ENCODE measurements around the gene CYFIP2.

CYFIP2 gene

GRCh38 chr5:157362012-157362411, 96.1 kb downstream of the CYFIP2 start:
- peaks cover 3% of the 10 kb centered on the region for H3K4me1 ChIP-seq (ENCODE audit: control insufficient read depth, insufficient read depth, low read length)
- no peak overlapping the region for H3K9ac ChIP-seq (ENCODE audit: low read length in 2 of 2)
- H3K27ac ChIP-seq (ENCODE audit: low read length): no peak overlapping the region
- peaks cover 0 to 7% of the 10 kb centered on the region in 2 donors for H3K36me3 ChIP-seq (ENCODE audit: control insufficient read depth in 2 of 2, insufficient read depth in 2 of 2, low read length in 2 of 2)
- H3K4me3 ChIP-seq (ENCODE audit: low read length in 2 of 2): no peak overlapping the region
- no peaks in the 10 kb centered on the region for H3K27me3 ChIP-seq (ENCODE audit: control insufficient read depth in 1 of 2, insufficient read depth in 2 of 2, low read length in 2 of 2)
- H3K9me3 ChIP-seq (ENCODE audit: control insufficient read depth in 2 of 2, low read length in 2 of 2): no peaks in the 10 kb centered on the region

GRCh38 chr5:157362502-157362901, 96.6 kb downstream of the CYFIP2 start:
- Histone ChIP-seq H3K4me3 (ENCODE audit: low read length in 2 of 2) (no peak overlapping the region), H3K9ac (ENCODE audit: low read length in 2 of 2) (no peak overlapping the region), H3K27me3 (ENCODE audit: control insufficient read depth in 1 of 2, insufficient read depth in 2 of 2, low read length in 2 of 2) (no peaks in the 10 kb centered on the region), H3K36me3 (ENCODE audit: control insufficient read depth in 2 of 2, insufficient read depth in 2 of 2, low read length in 2 of 2) (peaks cover 0 to 7% of the 10 kb centered on the region in 2 donors), H3K27ac (ENCODE audit: low read length) (peak overlapping the region; percentile 11), H3K9me3 (ENCODE audit: control insufficient read depth in 2 of 2, low read length in 2 of 2) (no peaks in the 10 kb centered on the region), H3K4me1 (ENCODE audit: control insufficient read depth, insufficient read depth, low read length) (peaks cover 3% of the 10 kb centered on the region)

- H3K27ac ChIP-seq (ENCODE audit: low read length): peak overlapping the region; percentile 11
- no peaks in the 10 kb centered on the region for H3K9me3 ChIP-seq (ENCODE audit: control insufficient read depth in 2 of 2, low read length in 2 of 2)
- H3K9ac ChIP-seq (ENCODE audit: low read length in 2 of 2): no peak overlapping the region
- no peaks in the 10 kb centered on the region for H3K27me3 ChIP-seq (ENCODE audit: control insufficient read depth in 1 of 2, insufficient read depth in 2 of 2, low read length in 2 of 2)
- no peak overlapping the region for H3K4me3 ChIP-seq (ENCODE audit: low read length in 2 of 2)
- peaks cover 3% of the 10 kb centered on the region for H3K4me1 ChIP-seq (ENCODE audit: control insufficient read depth, insufficient read depth, low read length)
- H3K36me3 ChIP-seq (ENCODE audit: control insufficient read depth in 2 of 2, insufficient read depth in 2 of 2, low read length in 2 of 2): peaks cover 0 to 7% of the 10 kb centered on the region in 2 donors
Observed at GRCh38 chr5:157362982-157363381, 97.1 kb downstream of the CYFIP2 start.

GRCh38 chr5:157365732-157366131, 99.8 kb downstream of the CYFIP2 start:
- Histone ChIP-seq H3K4me3 (ENCODE audit: low read length in 2 of 2) (no peak overlapping the region), H3K36me3 (ENCODE audit: control insufficient read depth in 2 of 2, insufficient read depth in 2 of 2, low read length in 2 of 2) (peaks cover 0 to 2% of the 10 kb centered on the region in 2 donors), H3K9me3 (ENCODE audit: control insufficient read depth in 2 of 2, low read length in 2 of 2) (no peaks in the 10 kb centered on the region), H3K27ac (ENCODE audit: low read length) (peak overlapping the region; percentile 81), H3K27me3 (ENCODE audit: control insufficient read depth in 1 of 2, insufficient read depth in 2 of 2, low read length in 2 of 2) (no peaks in the 10 kb centered on the region), H3K4me1 (ENCODE audit: control insufficient read depth, insufficient read depth, low read length) (peaks cover 5% of the 10 kb centered on the region), H3K9ac (ENCODE audit: low read length in 2 of 2) (no peak overlapping the region)

GRCh38 chr5:157366741-157367674, 101.1 kb downstream of the CYFIP2 start:
- H3K27ac ChIP-seq (ENCODE audit: low read length): peak overlapping the region; percentile 81

GRCh38 chr5:157369507-157369906, 103.6 kb downstream of the CYFIP2 start:
- H3K4me3 ChIP-seq (ENCODE audit: low read length in 2 of 2): no peak overlapping the region
- H3K27ac ChIP-seq (ENCODE audit: low read length): peak overlapping the region; percentile 92
- no peaks in the 10 kb centered on the region for H3K9me3 ChIP-seq (ENCODE audit: control insufficient read depth in 2 of 2, low read length in 2 of 2)
- H3K4me1 ChIP-seq (ENCODE audit: control insufficient read depth, insufficient read depth, low read length): peaks cover 9% of the 10 kb centered on the region
- H3K9ac ChIP-seq (ENCODE audit: low read length in 2 of 2): no peak overlapping the region
- H3K36me3 ChIP-seq (ENCODE audit: control insufficient read depth in 2 of 2, insufficient read depth in 2 of 2, low read length in 2 of 2): no peaks in the 10 kb centered on the region
- no peaks in the 10 kb centered on the region for H3K27me3 ChIP-seq (ENCODE audit: control insufficient read depth in 1 of 2, insufficient read depth in 2 of 2, low read length in 2 of 2)

More at GRCh38 chr5:157366741-157367674, 101.1 kb downstream of the CYFIP2 start:
- H3K4me3 ChIP-seq (ENCODE audit: low read length in 2 of 2): no peak overlapping the region
- H3K4me1 ChIP-seq (ENCODE audit: control insufficient read depth, insufficient read depth, low read length): peaks cover 9% of the 10 kb centered on the region
- no peaks in the 10 kb centered on the region for H3K27me3 ChIP-seq (ENCODE audit: control insufficient read depth in 1 of 2, insufficient read depth in 2 of 2, low read length in 2 of 2)
- H3K9me3 ChIP-seq (ENCODE audit: control insufficient read depth in 2 of 2, low read length in 2 of 2): no peaks in the 10 kb centered on the region
- H3K9ac ChIP-seq (ENCODE audit: low read length in 2 of 2): peak overlapping the region; percentile 7 to 64
- H3K36me3 ChIP-seq (ENCODE audit: control insufficient read depth in 2 of 2, insufficient read depth in 2 of 2, low read length in 2 of 2): no peaks in the 10 kb centered on the region

- H3K27me3 ChIP-seq (ENCODE audit: control insufficient read depth in 1 of 2, insufficient read depth in 2 of 2, low read length in 2 of 2): no peaks in the 10 kb centered on the region
- no peaks in the 10 kb centered on the region for H3K9me3 ChIP-seq (ENCODE audit: control insufficient read depth in 2 of 2, low read length in 2 of 2)
- H3K9ac ChIP-seq (ENCODE audit: low read length in 2 of 2): peak overlapping the region; percentile 58 to 75
- no peaks in the 10 kb centered on the region for H3K36me3 ChIP-seq (ENCODE audit: control insufficient read depth in 2 of 2, insufficient read depth in 2 of 2, low read length in 2 of 2)
- peak overlapping the region in 1 of 2 donors; percentile 36 for H3K4me3 ChIP-seq (ENCODE audit: low read length in 2 of 2)
- H3K4me1 ChIP-seq (ENCODE audit: control insufficient read depth, insufficient read depth, low read length): peaks cover 9% of the 10 kb centered on the region
- peak overlapping the region; percentile 92 for H3K27ac ChIP-seq (ENCODE audit: low read length)
Observed at GRCh38 chr5:157370967-157371366, 105.0 kb downstream of the CYFIP2 start.

- peak overlapping the region; percentile 92 for H3K27ac ChIP-seq (ENCODE audit: low read length)
- no peaks in the 10 kb centered on the region for H3K36me3 ChIP-seq (ENCODE audit: control insufficient read depth in 2 of 2, insufficient read depth in 2 of 2, low read length in 2 of 2)
Observed at GRCh38 chr5:157371655-157372471, 105.9 kb downstream of the CYFIP2 start.

GRCh38 chr5:157372472-157372822, 106.5 kb downstream of the CYFIP2 start:
- peak overlapping the region; percentile 66 for H3K27ac ChIP-seq (ENCODE audit: low read length)
- H3K9ac ChIP-seq (ENCODE audit: low read length in 2 of 2): no peak overlapping the region
- H3K27me3 ChIP-seq (ENCODE audit: control insufficient read depth in 1 of 2, insufficient read depth in 2 of 2, low read length in 2 of 2): no peaks in the 10 kb centered on the region
- peaks cover 9% of the 10 kb centered on the region for H3K4me1 ChIP-seq (ENCODE audit: control insufficient read depth, insufficient read depth, low read length)
- H3K9me3 ChIP-seq (ENCODE audit: control insufficient read depth in 2 of 2, low read length in 2 of 2): no peaks in the 10 kb centered on the region
- H3K36me3 ChIP-seq (ENCODE audit: control insufficient read depth in 2 of 2, insufficient read depth in 2 of 2, low read length in 2 of 2): peaks cover 0 to 2% of the 10 kb centered on the region in 2 donors
- H3K4me3 ChIP-seq (ENCODE audit: low read length in 2 of 2): no peak overlapping the region

More at GRCh38 chr5:157371655-157372471, 105.9 kb downstream of the CYFIP2 start:
- Histone ChIP-seq H3K9ac (ENCODE audit: low read length in 2 of 2) (peak overlapping the region; percentile 47 to 54), H3K27me3 (ENCODE audit: control insufficient read depth in 1 of 2, insufficient read depth in 2 of 2, low read length in 2 of 2) (no peaks in the 10 kb centered on the region), H3K4me3 (ENCODE audit: low read length in 2 of 2) (no peak overlapping the region), H3K4me1 (ENCODE audit: control insufficient read depth, insufficient read depth, low read length) (peaks cover 9% of the 10 kb centered on the region), H3K9me3 (ENCODE audit: control insufficient read depth in 2 of 2, low read length in 2 of 2) (no peaks in the 10 kb centered on the region)

- Histone ChIP-seq H3K4me3 (ENCODE audit: low read length in 2 of 2) (no peak overlapping the region), H3K9me3 (ENCODE audit: control insufficient read depth in 2 of 2, low read length in 2 of 2) (no peaks in the 10 kb centered on the region), H3K36me3 (ENCODE audit: control insufficient read depth in 2 of 2, insufficient read depth in 2 of 2, low read length in 2 of 2) (peaks cover 0 to 2% of the 10 kb centered on the region in 2 donors), H3K27me3 (ENCODE audit: control insufficient read depth in 1 of 2, insufficient read depth in 2 of 2, low read length in 2 of 2) (no peaks in the 10 kb centered on the region), H3K9ac (ENCODE audit: low read length in 2 of 2) (no peak overlapping the region), H3K4me1 (ENCODE audit: control insufficient read depth, insufficient read depth, low read length) (peaks cover 30% of the 10 kb centered on the region), H3K27ac (ENCODE audit: low read length) (peak overlapping the region; percentile 24)
Observed at GRCh38 chr5:157378509-157378908, 112.6 kb downstream of the CYFIP2 start.

Data from stomach smooth muscle (tissue), 2 donors.